ENCODE results near the gene ITGA1.

The ITGA1 gene

DNA sequence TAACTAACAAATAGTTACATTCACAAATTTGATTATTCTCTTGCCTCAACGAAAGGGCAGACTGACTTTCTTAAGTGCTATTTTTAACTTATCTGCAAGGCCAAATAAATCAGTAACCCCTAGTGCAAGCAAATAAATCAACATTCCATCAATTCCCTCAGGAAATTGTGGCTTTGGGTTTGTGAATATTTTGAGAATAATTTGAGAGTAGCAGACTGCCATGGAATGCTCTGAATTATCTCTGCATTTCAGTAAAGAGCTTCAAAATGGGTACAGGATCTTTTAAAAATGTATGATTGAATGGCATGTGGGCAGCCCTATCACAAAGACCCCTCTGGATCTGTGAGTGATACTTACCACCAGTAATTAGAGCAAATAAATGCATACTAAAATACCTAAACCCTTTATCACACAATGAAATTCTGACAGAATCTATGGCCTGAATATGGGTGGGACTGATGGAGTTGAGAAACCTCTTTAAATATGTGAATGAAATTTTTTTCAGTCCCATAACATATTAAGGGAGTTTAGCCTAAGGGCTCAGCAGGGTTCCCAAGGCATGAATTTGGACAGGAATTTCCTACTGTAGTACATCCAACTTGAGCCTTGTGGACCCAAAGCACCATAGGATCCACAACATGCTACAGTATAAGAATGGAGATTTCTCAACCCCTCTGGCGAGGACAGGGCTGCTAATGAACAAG lies 109.0 kb downstream of the ITGA1 start:
- no peak for DNase-seq (ENCODE audit: low read depth in 3 of 3)

DNA sequence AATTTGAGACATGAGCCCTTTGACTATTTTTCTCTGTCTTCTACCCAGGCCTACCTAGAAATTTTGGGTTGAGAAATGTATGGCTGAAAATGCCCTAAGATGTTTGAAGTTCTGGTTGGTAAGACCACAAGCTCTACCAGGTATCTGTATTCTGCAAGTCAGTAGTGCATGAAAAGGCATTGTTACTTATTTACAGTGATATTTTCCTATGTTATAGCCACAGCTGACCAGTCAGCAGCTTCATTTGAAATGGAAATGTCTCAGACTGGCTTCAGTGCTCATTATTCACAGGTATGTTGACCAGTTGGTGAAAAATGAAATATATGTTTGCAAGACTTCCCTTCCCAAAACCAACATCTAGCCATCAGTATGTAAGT lies 109.5 kb downstream of the ITGA1 start:
- DNase-seq (ENCODE audit: low read depth in 3 of 3), result no peak

DNA sequence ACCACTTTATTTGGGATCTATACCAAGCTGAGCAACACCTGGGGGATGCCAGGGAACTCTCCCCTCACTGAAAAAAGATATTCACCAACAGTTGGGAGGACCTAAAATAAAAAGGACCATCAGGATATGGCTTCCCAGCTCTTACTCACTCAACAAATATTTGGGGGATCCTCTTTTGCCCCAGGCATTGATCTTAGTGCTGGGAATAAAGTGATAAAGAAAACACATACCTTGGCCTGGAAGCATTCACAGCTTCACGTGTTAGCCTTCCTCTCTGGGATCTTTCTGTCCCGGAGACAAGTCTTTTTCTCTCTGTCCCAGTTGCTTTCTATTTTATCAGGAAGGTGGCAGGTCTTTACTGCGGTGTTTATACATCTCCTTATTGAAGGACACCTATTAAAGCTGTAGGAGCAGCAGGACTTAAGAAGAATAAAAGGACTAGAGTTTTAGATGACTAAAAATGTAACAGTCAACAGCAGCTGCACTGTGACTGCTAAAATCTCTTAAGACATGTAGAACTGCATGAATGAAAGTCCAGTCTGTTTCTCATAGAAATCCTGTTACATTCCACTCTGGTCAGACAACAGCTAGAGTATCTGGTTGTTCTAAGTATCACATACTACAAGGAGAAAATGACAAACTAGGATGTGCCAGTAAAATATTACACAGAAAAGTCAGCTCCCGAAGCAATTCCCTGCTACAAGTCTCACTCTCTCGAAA lies 111.4 kb downstream of the ITGA1 start:
- no peak for DNase-seq (ENCODE audit: low read depth in 3 of 3)

DNA sequence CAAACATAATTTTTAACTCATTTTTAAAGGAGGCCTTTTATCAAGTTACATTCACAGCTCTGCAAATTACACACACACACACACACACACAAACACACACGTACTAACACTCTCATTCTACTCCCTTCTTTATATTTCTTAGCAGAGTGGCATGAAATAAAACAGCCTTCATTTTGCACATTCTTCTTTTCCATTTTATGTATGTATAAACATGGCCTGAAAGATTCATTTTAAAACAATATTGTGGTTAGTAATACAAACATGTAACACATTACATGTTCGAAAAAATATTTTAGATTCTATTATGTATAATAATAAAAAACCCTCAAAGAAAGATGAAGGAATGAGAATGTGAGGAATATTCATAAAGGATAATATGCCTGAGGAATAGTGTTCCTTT lies 115.4 kb downstream of the ITGA1 start:
- no peak for DNase-seq (ENCODE audit: low read depth in 3 of 3)

DNA sequence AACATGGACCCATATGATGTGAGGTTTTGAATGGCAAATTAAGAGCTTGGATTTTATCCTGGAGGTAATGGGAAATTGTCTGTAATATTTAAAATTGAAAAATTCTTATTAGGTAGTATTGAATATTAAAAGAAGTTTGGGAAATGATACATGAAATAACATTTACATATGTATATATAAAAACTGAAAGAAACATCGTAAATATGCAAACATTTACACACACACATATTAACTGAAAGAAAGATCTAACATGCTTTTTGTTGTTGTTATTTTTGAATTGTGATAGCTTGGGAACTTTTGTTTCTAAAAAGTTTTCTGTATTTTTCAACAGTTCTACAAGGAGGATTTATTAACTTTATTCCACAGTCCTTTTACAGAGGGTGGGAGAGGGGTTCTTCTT lies 118.6 kb downstream of the ITGA1 start:
- DNase-seq (ENCODE audit: low read depth in 3 of 3), result no peak

DNA sequence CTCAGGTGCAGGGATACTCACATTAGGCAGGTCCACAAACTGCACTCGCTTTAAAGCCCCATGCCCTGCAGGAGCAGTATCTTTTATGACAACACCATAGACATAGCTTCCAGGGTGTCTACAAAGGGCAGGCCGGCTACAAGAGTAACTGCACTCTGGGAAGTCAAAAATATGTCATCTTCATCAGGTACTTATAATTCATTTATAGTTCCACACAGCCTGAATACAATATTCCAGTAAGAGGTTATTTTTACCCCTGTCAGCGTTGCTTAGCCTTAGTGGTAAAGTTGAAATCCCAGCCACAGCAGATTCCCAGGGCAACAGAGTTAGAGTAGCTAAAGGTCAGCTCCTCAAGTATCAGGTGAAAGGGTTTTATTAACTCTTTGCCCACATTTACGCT lies 119.1 kb downstream of the ITGA1 start:
- no peak for DNase-seq (ENCODE audit: low read depth in 3 of 3)

DNA sequence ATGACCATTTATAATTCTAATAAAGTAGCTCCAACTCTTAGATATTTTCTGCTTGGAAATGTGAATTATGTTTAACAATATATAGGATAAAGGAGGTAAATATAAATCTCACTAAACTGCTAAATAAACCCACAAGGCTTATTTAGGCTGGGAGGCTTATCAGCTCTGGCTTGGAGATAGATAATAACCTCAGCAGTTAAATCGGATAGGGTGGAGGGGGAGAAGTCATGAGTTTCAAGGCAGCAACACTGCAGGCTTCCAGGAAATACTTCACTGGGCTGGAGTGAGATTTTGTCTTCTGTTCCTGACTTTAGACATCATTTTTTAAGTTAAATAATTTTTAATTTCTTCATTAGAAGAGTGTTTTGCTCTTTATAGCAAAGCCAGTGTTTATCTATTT lies 121.5 kb downstream of the ITGA1 start:
- no peak for DNase-seq (ENCODE audit: low read depth in 3 of 3)

DNA sequence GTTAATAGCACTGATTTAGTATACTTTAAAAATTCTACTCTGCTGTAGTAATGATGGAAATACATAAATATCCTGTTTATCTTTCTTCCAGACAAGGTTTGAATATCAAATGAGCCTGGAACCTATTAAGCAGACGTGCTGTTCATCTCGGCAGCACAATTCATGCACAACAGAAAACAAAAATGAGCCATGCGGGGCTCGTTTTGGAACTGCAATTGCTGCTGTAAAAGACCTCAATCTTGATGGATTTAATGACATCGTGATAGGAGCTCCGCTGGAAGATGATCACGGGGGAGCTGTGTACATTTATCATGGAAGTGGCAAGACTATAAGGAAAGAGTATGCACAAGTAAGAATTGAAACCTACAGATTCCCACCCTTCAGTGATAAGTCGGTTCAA lies 122.4 kb downstream of the ITGA1 start:
- DNase-seq (ENCODE audit: low read depth in 3 of 3), result no peak

DNA sequence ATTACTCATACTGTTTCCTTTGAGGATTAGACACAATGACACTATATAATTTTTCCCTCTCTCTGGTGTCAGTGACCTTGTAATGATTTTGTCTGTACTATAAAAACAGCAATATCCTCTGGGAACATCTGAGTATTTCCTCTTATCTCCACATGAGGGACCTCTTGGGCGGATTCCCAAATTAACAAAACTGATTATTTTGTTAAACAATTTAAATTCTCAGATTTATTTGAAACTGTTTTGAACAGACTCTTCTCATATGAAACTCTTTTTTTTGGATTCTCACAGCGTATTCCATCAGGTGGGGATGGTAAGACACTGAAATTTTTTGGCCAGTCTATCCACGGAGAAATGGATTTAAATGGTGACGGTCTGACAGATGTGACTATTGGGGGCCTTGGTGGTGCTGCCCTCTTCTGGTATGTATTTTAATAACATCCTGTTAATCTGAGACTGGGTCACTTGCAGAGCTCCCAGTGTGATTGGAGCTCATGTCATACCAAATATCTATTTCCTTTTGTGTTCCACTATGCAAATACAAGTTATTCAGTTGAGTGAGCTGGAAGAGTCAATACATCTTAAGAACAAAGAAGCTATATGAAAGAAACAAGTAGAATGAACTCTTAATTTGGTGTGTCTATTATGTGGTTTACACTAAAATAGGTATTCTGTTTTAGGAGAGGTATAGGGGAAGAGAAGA lies 127.6 kb downstream of the ITGA1 start:
- DNase-seq (ENCODE audit: low read depth in 3 of 3), result peak; percentile 2 to 25 (median 12)

DNA sequence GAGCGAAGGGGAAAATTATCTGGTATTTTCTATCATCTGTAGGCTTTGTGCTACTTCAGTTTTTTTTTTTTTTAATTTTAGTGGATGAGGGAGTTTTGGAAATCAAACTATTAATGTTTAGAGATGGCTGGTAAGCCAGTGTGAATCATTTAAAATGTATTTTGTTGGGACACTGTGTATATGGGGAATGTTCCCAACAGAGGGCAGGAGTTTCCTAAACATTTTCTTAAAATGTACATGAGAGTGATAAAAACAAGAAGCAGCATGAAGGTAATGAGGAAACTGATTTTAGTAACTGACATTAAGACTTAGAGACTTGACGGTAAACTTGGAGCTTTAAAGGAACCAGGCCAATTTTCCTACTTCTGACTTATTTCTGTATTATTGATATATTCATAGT lies 133.2 kb downstream of the ITGA1 start:
- no peak for DNase-seq (ENCODE audit: low read depth in 3 of 3)

DNA sequence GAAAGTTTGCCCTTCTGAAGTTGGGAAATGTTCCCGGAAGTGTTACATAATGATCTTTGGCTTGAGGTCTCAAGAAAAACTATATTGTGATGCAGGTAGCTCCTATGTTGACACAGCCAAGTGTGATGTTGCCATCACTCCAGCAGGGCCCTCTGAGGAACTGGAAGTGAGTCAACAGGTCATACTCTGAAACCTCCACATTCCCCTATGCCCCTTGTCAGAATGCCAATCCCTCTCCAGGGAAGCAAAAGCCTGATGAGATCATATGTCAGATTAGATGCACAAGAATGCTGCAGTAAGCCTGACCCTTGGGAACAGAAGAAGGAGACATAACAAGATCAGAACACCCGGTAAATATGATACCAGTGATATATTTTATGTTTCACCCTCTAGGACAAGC lies 134.7 kb downstream of the ITGA1 start:
- DNase-seq (ENCODE audit: low read depth in 3 of 3), result no peak

DNA sequence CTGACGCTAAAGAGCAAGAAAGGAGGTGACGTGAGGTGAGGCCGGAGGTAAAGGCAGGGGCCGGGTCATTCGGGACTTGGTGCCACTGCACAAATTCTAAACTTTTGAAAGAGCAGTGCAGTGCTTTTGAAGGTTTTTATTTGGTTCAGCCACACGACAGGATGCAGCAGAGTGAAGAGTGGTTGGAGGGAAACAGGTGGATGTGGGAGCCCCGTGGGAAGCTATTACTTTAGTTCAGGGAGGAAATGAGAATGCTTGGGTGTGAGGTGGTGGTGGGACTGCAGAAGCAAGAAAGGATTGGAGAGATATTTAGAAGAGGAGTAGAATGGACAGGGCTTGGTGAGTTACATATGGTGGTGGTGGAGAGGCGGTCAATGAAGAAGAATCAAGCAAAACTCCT lies 136.7 kb downstream of the ITGA1 start:
- DNase-seq (ENCODE audit: low read depth in 3 of 3), result no peak

DNA sequence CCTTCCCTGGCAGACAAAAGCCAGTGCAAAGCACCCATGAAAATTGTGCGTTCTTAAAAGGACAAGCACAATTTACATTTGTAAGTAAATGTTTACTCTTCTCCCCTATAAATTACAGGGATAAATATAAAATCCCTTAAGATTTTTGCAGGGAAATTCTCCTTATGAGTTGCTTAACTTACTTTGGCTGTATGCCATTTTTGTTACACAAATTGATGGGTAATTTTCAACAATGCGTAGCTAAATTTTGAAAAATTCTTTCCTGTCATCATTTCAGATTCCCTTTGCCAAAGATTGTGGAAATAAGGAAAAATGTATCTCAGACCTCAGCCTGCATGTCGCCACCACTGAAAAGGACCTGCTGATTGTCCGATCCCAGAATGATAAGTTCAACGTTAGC lies 137.3 kb downstream of the ITGA1 start:
- no peak for DNase-seq (ENCODE audit: low read depth in 3 of 3)

DNA sequence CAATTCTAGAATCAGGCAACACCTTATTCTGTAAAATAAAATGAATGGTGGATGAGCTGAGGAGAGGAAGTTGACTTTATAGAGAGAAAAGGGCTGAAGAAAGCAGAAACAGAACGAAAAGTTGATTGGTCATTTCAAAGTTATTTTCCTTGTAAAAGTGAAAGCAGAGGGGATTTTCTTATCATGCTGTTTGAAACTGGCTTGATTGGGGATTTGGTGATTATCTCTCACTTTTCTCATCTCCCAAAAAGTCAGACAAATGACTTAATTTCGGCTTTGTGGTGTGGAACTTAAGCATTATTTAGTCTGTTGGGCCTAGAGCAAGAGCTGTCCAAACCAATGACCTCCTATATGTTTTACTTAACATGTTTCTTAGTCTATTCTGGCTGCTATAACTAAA lies 141.0 kb downstream of the ITGA1 start:
- DNase-seq (ENCODE audit: low read depth in 3 of 3), result no peak

DNA sequence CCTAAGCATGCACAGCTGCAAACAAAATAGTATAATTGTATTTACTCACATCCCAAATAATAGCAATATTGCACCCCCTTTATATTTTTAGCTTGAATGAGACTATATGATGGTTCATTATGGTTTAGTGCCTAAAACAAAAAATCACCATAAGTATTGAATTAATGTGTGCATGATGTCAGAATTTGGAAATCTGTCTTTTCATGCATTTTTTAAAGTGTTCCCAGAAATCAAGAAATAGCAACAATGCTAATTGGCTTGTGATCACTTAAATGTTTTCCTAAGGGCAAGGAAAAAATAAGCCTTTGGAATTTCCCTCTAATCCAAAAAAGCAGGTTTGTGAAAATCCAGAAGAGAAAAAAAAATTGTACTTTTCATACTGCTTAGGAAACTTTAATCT lies 150.5 kb downstream of the ITGA1 start:
- no peak for DNase-seq (ENCODE audit: low read depth in 3 of 3)

DNA sequence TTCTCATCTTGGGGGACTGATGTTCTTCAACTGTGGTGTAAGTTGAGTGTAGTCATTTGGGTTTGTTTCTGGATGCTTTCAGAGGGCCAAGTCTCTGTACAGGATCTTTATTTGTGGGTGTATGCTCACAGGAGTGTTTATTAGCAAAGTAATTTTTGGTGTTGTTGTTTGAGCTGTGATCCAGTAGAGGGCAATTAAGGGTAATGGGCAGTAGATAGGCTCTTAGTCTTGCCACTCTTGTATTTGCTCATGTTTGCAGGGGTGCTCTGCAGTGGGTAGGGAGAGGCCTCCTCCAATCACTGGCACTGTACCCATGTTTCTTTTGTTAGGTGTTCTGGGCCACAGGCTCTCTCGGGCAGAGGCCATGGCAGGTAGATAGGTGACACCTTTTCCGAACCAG lies 155.6 kb downstream of the ITGA1 start:
- no peak for DNase-seq (ENCODE audit: low read depth in 3 of 3)

DNA sequence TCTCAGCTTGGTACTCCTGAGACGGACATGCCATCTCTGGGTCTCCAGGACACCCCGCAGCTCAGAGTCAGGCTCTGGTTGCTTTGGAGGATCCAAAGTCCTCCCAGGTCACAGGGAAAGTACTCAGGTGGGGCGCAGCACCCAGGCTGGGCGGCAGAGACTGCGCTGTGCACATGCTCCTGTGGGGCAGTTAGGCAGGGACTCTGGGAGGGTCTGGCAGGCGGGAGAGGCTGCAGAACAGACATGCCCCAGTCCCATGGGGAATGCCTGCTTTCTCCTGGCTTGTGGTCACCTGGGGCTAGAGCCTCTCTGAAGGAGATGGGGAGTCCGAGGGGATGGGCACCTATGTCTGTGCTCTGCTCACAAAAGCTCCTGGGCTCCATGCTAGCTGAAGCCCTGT lies 156.1 kb downstream of the ITGA1 start:
- no peak for DNase-seq (ENCODE audit: low read depth in 3 of 3)

DNA sequence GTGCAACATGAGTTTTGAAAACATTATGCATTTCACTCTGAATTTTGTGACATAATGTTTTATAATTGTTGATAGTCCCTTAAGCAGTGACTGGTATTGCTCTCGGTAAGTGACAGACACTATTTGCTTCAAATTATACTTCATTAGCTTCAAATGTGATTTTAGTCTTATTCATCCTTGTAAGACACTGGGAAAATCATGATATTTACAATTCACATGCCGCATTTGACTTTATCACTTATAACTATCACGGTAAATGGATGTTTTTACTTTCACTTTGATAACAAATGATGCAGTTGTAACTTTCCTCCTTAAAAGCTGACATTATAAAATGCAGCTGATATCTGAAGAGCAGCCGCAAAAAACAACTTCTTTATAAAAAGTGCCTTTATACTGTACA lies 157.3 kb downstream of the ITGA1 start:
- DNase-seq (ENCODE audit: low read depth in 3 of 3), result no peak

DNA sequence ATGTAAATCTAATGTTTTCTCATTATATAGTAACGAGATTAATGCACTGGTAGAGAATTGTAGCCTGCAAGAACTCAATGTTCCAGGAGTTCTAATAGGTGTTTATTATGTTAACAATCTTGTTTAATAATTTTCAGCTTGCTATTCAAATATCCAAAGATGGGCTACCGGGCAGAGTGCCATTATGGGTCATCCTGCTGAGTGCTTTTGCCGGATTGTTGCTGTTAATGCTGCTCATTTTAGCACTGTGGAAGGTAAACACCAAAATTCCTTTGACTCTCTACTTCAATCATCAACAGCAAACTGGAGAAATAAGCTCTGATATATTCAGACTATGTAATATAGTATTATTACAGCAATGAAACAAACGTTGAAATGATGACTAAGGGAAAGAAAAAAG lies 159.5 kb downstream of the ITGA1 start:
- DNase-seq (ENCODE audit: low read depth in 3 of 3), result no peak

DNA sequence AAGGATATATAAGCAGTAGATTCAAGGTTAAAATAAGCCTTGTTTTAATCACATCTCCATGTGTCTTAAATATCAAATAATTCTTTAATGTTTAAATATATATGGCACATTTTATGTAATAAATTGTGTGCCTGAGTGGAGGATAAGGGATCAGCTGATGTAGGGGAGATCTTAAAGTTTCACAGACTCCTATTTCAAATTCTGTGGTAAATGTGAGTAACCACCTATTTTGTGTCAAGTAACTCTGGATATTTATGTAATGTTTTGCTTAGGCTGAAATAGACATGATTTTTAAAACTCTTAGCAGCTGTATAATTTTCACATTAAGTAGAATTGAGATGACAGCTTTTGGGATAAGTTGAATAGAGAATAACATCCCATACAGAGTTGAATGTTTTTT lies 160.1 kb downstream of the ITGA1 start:
- no peak for DNase-seq (ENCODE audit: low read depth in 3 of 3)

DNA sequence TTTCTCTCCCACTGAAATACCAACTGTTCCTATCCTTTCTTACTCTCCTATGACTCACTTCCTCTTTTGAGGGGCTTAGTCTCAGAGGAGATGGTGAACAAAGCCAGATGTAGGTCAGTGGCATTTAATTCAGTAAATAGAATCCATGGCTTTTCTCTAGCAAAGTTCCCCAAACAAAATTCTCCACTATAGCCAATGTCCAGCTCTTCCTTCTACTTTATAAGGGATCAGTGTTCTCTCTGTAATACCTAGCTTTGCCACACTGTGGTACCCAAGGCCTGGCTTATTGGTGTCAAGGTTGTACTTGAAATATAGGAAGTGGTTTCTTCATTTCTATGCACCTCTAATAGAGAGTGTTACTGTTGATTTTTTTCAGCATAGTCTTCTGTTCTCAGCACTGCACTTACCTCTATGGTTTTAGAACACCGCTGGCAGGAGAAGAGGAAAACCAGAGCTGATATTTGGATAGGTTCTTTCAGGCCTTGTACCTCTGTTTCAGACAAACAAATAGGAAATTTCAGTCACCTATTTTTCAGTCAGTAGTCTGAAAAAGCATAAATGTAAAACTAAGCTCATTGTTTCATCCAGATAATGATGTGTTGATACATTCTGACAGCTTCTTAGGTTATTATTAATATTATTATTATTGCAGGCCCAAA lies 160.8 kb downstream of the ITGA1 start:
- peak; percentile 26 to 41 (median 33) for DNase-seq (ENCODE audit: low read depth in 3 of 3)

DNA sequence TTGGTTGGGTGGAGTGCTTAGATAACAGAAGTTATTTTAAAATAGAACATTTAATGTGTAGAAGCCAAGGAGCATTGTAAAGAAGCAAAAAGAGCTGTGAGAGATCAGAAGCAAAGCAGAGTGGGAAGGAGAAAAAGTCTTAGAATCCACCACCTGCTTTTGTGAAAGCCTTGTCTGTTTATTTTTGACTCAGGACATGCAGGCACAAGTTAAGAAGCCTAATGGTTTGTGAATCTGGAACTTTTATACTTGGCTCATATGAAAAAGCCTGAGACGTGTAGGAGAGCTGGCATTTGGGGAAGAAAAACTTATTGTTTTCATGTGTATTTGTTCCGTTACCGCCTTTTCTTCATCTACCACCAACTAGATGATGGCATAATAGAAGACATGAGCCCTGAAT lies 163.0 kb downstream of the ITGA1 start:
- DNase-seq (ENCODE audit: low read depth in 3 of 3), result no peak

DNA sequence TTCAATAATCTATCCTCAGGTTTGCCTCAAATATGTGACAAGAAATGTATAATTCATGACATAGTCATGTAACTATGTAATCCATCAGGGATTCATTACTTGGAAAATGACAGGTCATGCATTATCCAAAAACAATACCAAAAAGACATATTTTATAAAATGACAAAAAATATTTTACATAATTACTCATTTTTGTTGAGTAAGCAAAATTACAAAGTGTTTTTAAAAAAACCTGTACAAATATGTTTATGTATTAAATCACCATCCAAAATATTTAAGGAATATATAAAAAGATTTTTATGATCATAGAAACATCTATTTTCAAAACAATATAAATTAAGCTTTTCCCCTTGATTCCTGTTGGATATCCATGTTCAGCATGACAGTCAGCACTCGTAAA lies 164.8 kb downstream of the ITGA1 start:
- no peak for DNase-seq (ENCODE audit: low read depth in 3 of 3)

Measured in stimulated activated CD4-positive, alpha-beta T cell treated with anti-CD3 and anti-CD28 coated beads, TNF-alpha, amount 100 ng/mL, for 48 hours (primary cell).